SU-DHL-6 (cell line): ENCODE results near the gene PF4V1.

ENCODE experiments used
- H2AFZ ChIP-seq: fragments of 200-600 bp; sonication (generic); 2 replicates; pipeline ENCODE4 v1.6.1; 2014; ENCODE audit warnings: low read depth, mild to moderate bottlenecking, moderate library complexity, mixed read lengths, antibody characterized with exemption, low read length; ENCODE audit not compliant: severe bottlenecking
- H3F3A ChIP-seq: fragments of 200-600 bp; shearing (Covaris generic); 2 replicates; pipeline ENCODE4 v1.6.0; 2016; ENCODE audit warnings: antibody characterized with exemption, mild to moderate bottlenecking; ENCODE audit not compliant: insufficient read depth
- H3K27ac ChIP-seq: fragments of 200-600 bp; sonication (generic); 2 replicates; pipeline ENCODE4 v1.5.1; 2016; ENCODE audit warnings: low read depth, mild to moderate bottlenecking, low read length, moderate library complexity, mixed read lengths
- H3K27me3 ChIP-seq: fragments of 200-600 bp; sonication (generic), shearing (Covaris generic); 2 replicates; pipeline ENCODE4 v1.6.0; 2014; ENCODE audit warnings: mild to moderate bottlenecking, low read length
- H3K36me3 ChIP-seq: fragments of 200-600 bp; sonication (generic); 2 replicates; pipeline ENCODE4 v1.6.1; 2014; ENCODE audit warnings: mild to moderate bottlenecking, low read length, mixed read lengths
- H3K4me2 ChIP-seq: fragments of 300-600, 200-600 bp; shearing (Covaris generic), sonication (generic); 2 replicates; pipeline ENCODE4 v1.6.0; 2014; ENCODE audit warnings: low read length, low read depth, mild to moderate bottlenecking; ENCODE audit not compliant: poor library complexity, severe bottlenecking
- H3K4me3 ChIP-seq: fragments of 200-600 bp; sonication (generic); 2 replicates; pipeline ENCODE4 v1.5.1; 2014; ENCODE audit warnings: antibody characterized with exemption, low read length, mild to moderate bottlenecking, mixed read lengths; ENCODE audit not compliant: insufficient read depth, poor library complexity, severe bottlenecking
- H3K79me2 ChIP-seq: fragments of 200-600 bp; sonication (generic); 2 replicates; pipeline ENCODE4 v1.6.1; 2014; ENCODE audit warnings: mild to moderate bottlenecking, low read length, moderate library complexity; ENCODE audit not compliant: insufficient read depth
- H3K9ac ChIP-seq: fragments of 200-600 bp; sonication (generic); 2 replicates; pipeline ENCODE4 v1.7.0; 2014; ENCODE audit warnings: mild to moderate bottlenecking, low read length
- H3K9me2 ChIP-seq: fragments of 200-600 bp; sonication (generic); replicated peaks from 2 replicates; pipeline ENCODE4 v1.6.1; 2014; ENCODE audit warnings: low read length; ENCODE audit not compliant: insufficient read depth
- H3K9me3 ChIP-seq: fragments of 200-600 bp; sonication (generic); 2 replicates; pipeline ENCODE4 v1.6.1; 2014; ENCODE audit warnings: low read length, mixed read lengths; ENCODE audit not compliant: insufficient read depth
- H4K20me1 ChIP-seq: fragments of 200-600 bp; sonication (generic); 2 replicates; pipeline ENCODE4 v1.6.1; 2014; ENCODE audit warnings: low read depth, mild to moderate bottlenecking, antibody characterized with exemption, low read length, moderate library complexity, mixed read lengths
- CTCF ChIP-seq: fragments of 200-600 bp; sonication (generic); IDR thresholded peaks from one replicate; pipeline ENCODE4 v1.5.1; 2017; ENCODE audit warnings: antibody characterized with exemption, mild to moderate bottlenecking, low read length, moderate library complexity; ENCODE audit not compliant: insufficient read depth, poor library complexity, severe bottlenecking
- EZH2phosphoT487 ChIP-seq: fragments of 200-600 bp; sonication (generic), shearing (Covaris generic); conservative IDR thresholded peaks from 2 replicates; pipeline ENCODE4 v1.6.1; 2018; ENCODE audit warnings: mild to moderate bottlenecking, antibody characterized with exemption, low read length, moderate library complexity, mixed read lengths

Gene PF4V1

GRCh38 chr4:73831569-73831968, 21.5 kb upstream of the PF4V1 start:
- no peak overlapping the region for H3K9ac ChIP-seq
- H3K9me2 ChIP-seq = no peaks in the 10 kb centered on the region
- H3K4me3 ChIP-seq = no peak overlapping the region
- no peak overlapping the region for H2AFZ ChIP-seq
- H3K27ac ChIP-seq = no peak overlapping the region
- H3K4me2 ChIP-seq = no peak overlapping the region
- TF ChIP-seq EZH2phosphoT487 (no peak), CTCF (no peak)
- no peaks in the 10 kb centered on the region for H4K20me1 ChIP-seq
- no peaks in the 10 kb centered on the region for H3F3A ChIP-seq
- H3K36me3 ChIP-seq = no peaks in the 10 kb centered on the region
- no peaks in the 10 kb centered on the region for H3K79me2 ChIP-seq
- H3K27me3 ChIP-seq = no peaks in the 10 kb centered on the region
- H3K9me3 ChIP-seq = no peaks in the 10 kb centered on the region

GRCh38 chr4:73832651-73833237, 20.4 kb upstream of the PF4V1 start:
- H3K27ac ChIP-seq = no peak overlapping the region
- H3F3A ChIP-seq = no peaks in the 10 kb centered on the region
- H3K27me3 ChIP-seq = no peaks in the 10 kb centered on the region
- no peaks in the 10 kb centered on the region for H3K9me2 ChIP-seq
- H4K20me1 ChIP-seq = no peaks in the 10 kb centered on the region
- H2AFZ ChIP-seq = no peak overlapping the region
- no peaks in the 10 kb centered on the region for H3K36me3 ChIP-seq
- no peak overlapping the region for H3K4me3 ChIP-seq
- no peaks in the 10 kb centered on the region for H3K79me2 ChIP-seq
- TF ChIP-seq EZH2phosphoT487 (no peak), CTCF (no peak)
- H3K9me3 ChIP-seq = no peaks in the 10 kb centered on the region
- no peak overlapping the region for H3K4me2 ChIP-seq
- H3K9ac ChIP-seq = no peak overlapping the region

GRCh38 chr4:73836373-73837279, 16.5 kb upstream of the PF4V1 start, which contains the start of gene CXCL6:
CXCL6 (plus strand) TSS chr4:73836678; CDS start chr4:73836751, 73 bp downstream.
- no peaks in the 10 kb centered on the region for H4K20me1 ChIP-seq
- no peak within 1 kb of the TSS for H2AFZ ChIP-seq
- no peaks in the 10 kb centered on the region for H3K9me2 ChIP-seq
- TF ChIP-seq CTCF (no peak), EZH2phosphoT487 (no peak)
- no peaks in the 10 kb centered on the region for H3K79me2 ChIP-seq
- no peak within 1 kb of the TSS for H3K27ac ChIP-seq
- H3K9me3 ChIP-seq = no peaks in the 10 kb centered on the region
- H3F3A ChIP-seq = no peaks in the 10 kb centered on the region
- H3K9ac ChIP-seq = no peak within 1 kb of the TSS
- H3K36me3 ChIP-seq = no peaks in the 10 kb centered on the region
- no peaks in the 10 kb centered on the region for H3K27me3 ChIP-seq
- no peak within 1 kb of the TSS for H3K4me3 ChIP-seq
- no peak within 1 kb of the TSS for H3K4me2 ChIP-seq
